WTC11 (cell line): ENCODE results near the gene TAGLN3. TPM values are rescaled to one million over a fixed set of nuclear protein-coding genes. Genes with fewer than 3 reads are reported as not detected.

Experiments used
- ATAC-seq: fragments of 200-7000 bp; cut with Tn5 transposase; 2 replicates; pipeline ENCODE4 v1.10.0; 2021; ENCODE audit warnings: mild to moderate bottlenecking, moderate library complexity
- CTCF ChIA-PET: fragments of 300-600 bp; sonication (Branson Sonifier 250); formaldehyde crosslinking; loops from one replicate; lab custom pipeline; 2021; ENCODE audit warnings: antibody characterized with exemption; lab: Charles Lee
- POLR2A ChIA-PET: fragments of 350-600 bp; sonication (Branson Sonifier 250); formaldehyde crosslinking; loops from one replicate; lab custom pipeline; 2021; ENCODE audit warnings: antibody characterized with exemption; lab: Charles Lee
- DNase-seq: peaks from one replicate; pipeline ENCODE4 v3.0.0; 2021; ENCODE audit warnings: low spot score
- H3K27ac Mint-ChIP-seq: 2 replicates; pipeline ENCODE4 v1.8.0; 2021; ENCODE audit warnings: mixed read lengths
- H3K27me3 Mint-ChIP-seq: 2 replicates; pipeline ENCODE4 v1.8.0; 2021; ENCODE audit warnings: low read depth, mild to moderate bottlenecking, moderate library complexity, mixed read lengths
- H3K36me3 Mint-ChIP-seq: 2 replicates; pipeline ENCODE4 v1.8.0; 2021; ENCODE audit warnings: mixed read lengths
- H3K4me1 Mint-ChIP-seq: 2 replicates; pipeline ENCODE4 v1.8.0; 2022; ENCODE audit warnings: mixed read lengths
- H3K4me3 Mint-ChIP-seq: 2 replicates; pipeline ENCODE4 v1.8.0; 2021; ENCODE audit warnings: mild to moderate bottlenecking, moderate library complexity, mixed read lengths
- H3K9me3 Mint-ChIP-seq: 2 replicates; pipeline ENCODE4 v1.8.0; 2021; ENCODE audit warnings: mixed read lengths
- FOXK1 ChIP-seq: sonication (generic); formaldehyde crosslinking; IDR thresholded peaks from 2 replicates; pipeline ENCODE4 v1.8.0; 2022; ENCODE audit warnings: mild to moderate bottlenecking, moderate library complexity, missing genetic modification reagents
- NFE2L1 ChIP-seq: sonication (generic); formaldehyde crosslinking; IDR thresholded peaks from 2 replicates; pipeline ENCODE4 v1.8.1; 2023; ENCODE audit warnings: missing genetic modification reagents
- NFYB ChIP-seq: sonication (generic); formaldehyde crosslinking; conservative IDR thresholded peaks from 2 replicates; pipeline ENCODE4 v1.8.0; 2022; ENCODE audit warnings: low read depth, missing genetic modification reagents
- RORB ChIP-seq: fragments of 250-450 bp; sonication (Bioruptor Pico); IDR thresholded peaks from 2 replicates; pipeline ENCODE4 v1.9.0; 2021; ENCODE audit warnings: mild to moderate bottlenecking
- SMAD4 ChIP-seq: sonication (generic); formaldehyde crosslinking; IDR thresholded peaks from 2 replicates; pipeline ENCODE4 v1.8.0; 2022; ENCODE audit warnings: mild to moderate bottlenecking, missing genetic modification reagents
- TP53 ChIP-seq: sonication (generic); formaldehyde crosslinking; IDR thresholded peaks from 2 replicates; pipeline ENCODE4 v1.8.1; 2023; ENCODE audit warnings: mild to moderate bottlenecking, missing genetic modification reagents
- ZNF263 ChIP-seq: sonication (generic); formaldehyde crosslinking; IDR thresholded peaks from 2 replicates; pipeline ENCODE4 v1.8.1; 2022; ENCODE audit warnings: low read depth, mild to moderate bottlenecking, moderate library complexity, missing genetic modification reagents
- ZNF317 ChIP-seq: sonication (generic); formaldehyde crosslinking; IDR thresholded peaks from 2 replicates; pipeline ENCODE4 v1.8.1; 2023; ENCODE audit warnings: low read depth, mild to moderate bottlenecking, moderate library complexity, missing genetic modification reagents, borderline replicate concordance
- ZNF396 ChIP-seq: fragments of 250-450 bp; sonication (Bioruptor Pico); IDR thresholded peaks from 2 replicates; pipeline ENCODE4 v1.8.0; 2021; ENCODE audit warnings: mild to moderate bottlenecking, moderate library complexity, borderline replicate concordance
- ZNF416 ChIP-seq: fragments of 250-450 bp; sonication (Bioruptor Pico); IDR thresholded peaks from 2 replicates; pipeline ENCODE4 v1.9.0; 2021; ENCODE audit warnings: mild to moderate bottlenecking, inconsistent platforms
- total RNA-seq: library from RNA; stranded (reverse); gene quantifications from 3 replicates; pipeline ENCODE4 v1.2.3, GENCODE V29; 2021
- TF ChIP-seq, protein P1 (sequence below): fragments of 250-450 bp; sonication (Bioruptor Pico); IDR thresholded peaks from 2 replicates; pipeline ENCODE4 v1.9.0; 2021; ENCODE audit warnings: mild to moderate bottlenecking, borderline replicate concordance
- TF ChIP-seq, protein P2 (sequence below): sonication (generic); formaldehyde crosslinking; IDR thresholded peaks from 2 replicates; pipeline ENCODE4 v1.8.0; 2022; ENCODE audit warnings: mild to moderate bottlenecking, missing genetic modification reagents
- TF ChIP-seq, protein P3 (sequence below): sonication (generic); formaldehyde crosslinking; IDR thresholded peaks from 2 replicates; pipeline ENCODE4 v1.8.1; 2022; ENCODE audit warnings: mild to moderate bottlenecking, moderate library complexity, missing genetic modification reagents
- TF ChIP-seq, protein P4 (sequence below): sonication (generic); formaldehyde crosslinking; conservative IDR thresholded peaks from 2 replicates; pipeline ENCODE4 v1.8.1; 2023; ENCODE audit warnings: mild to moderate bottlenecking, low read depth, missing genetic modification reagents, moderate library complexity
- TF ChIP-seq, protein P5 (sequence below): fragments of 250-450 bp; sonication (Bioruptor Pico); IDR thresholded peaks from 2 replicates; pipeline ENCODE4 v1.9.0; 2021; ENCODE audit warnings: moderate library complexity, mild to moderate bottlenecking, inconsistent platforms, borderline replicate concordance

Gene TAGLN3
- total RNA-seq, 1 experiment from 2014 or later: 2.8 TPM

DNA sequence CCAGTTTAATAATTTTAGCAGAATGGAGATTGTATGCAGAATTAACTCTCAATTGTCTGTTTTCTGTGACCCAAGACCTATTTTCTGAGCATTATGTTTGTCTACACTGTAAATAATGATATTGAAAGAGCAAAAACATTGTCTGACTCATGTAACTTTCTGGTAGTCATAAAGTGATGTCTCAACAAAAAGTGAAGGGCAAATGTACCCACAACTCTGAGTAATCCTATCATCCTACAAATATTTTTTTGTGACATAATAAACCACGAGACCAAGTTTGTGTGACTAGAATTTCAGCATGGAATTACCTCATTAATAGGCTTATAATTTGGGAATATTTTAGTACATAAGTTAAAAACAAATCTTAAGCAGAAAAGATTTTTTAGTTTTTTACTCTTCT, 35.3 kb upstream of the TAGLN3 start:
- Mint-ChIP-seq H3K4me1 (peaks cover 29% of the 10 kb centered on the region), H3K9me3 (no peaks in the 10 kb centered on the region), H3K36me3 (peaks cover 3% of the 10 kb centered on the region), H3K27ac (no peak overlapping the region), H3K4me3 (no peak overlapping the region), H3K27me3 (peaks cover 13% of the 10 kb centered on the region)
- TF ChIP-seq ZNF396 (CRISPR knock-in tag) (no peak), TP53 (CRISPR knock-in tag) (no peak), NFYB (CRISPR knock-in tag) (no peak), ZNF263 (CRISPR knock-in tag) (no peak), RORB (CRISPR knock-in tag) (no peak)
- TF ChIP-seq, protein P1, sequence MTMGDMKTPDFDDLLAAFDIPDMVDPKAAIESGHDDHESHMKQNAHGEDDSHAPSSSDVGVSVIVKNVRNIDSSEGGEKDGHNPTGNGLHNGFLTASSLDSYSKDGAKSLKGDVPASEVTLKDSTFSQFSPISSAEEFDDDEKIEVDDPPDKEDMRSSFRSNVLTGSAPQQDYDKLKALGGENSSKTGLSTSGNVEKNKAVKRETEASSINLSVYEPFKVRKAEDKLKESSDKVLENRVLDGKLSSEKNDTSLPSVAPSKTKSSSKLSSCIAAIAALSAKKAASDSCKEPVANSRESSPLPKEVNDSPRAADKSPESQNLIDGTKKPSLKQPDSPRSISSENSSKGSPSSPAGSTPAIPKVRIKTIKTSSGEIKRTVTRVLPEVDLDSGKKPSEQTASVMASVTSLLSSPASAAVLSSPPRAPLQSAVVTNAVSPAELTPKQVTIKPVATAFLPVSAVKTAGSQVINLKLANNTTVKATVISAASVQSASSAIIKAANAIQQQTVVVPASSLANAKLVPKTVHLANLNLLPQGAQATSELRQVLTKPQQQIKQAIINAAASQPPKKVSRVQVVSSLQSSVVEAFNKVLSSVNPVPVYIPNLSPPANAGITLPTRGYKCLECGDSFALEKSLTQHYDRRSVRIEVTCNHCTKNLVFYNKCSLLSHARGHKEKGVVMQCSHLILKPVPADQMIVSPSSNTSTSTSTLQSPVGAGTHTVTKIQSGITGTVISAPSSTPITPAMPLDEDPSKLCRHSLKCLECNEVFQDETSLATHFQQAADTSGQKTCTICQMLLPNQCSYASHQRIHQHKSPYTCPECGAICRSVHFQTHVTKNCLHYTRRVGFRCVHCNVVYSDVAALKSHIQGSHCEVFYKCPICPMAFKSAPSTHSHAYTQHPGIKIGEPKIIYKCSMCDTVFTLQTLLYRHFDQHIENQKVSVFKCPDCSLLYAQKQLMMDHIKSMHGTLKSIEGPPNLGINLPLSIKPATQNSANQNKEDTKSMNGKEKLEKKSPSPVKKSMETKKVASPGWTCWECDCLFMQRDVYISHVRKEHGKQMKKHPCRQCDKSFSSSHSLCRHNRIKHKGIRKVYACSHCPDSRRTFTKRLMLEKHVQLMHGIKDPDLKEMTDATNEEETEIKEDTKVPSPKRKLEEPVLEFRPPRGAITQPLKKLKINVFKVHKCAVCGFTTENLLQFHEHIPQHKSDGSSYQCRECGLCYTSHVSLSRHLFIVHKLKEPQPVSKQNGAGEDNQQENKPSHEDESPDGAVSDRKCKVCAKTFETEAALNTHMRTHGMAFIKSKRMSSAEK (CRISPR knock-in tag): no peak
- TF ChIP-seq, protein P2, sequence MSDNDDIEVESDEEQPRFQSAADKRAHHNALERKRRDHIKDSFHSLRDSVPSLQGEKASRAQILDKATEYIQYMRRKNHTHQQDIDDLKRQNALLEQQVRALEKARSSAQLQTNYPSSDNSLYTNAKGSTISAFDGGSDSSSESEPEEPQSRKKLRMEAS (CRISPR knock-in tag): no peak
- TF ChIP-seq, protein P3, sequence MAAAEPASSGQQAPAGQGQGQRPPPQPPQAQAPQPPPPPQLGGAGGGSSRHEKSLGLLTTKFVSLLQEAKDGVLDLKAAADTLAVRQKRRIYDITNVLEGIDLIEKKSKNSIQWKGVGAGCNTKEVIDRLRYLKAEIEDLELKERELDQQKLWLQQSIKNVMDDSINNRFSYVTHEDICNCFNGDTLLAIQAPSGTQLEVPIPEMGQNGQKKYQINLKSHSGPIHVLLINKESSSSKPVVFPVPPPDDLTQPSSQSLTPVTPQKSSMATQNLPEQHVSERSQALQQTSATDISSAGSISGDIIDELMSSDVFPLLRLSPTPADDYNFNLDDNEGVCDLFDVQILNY: no peak
- no peak for ATAC-seq
- CTCF ChIA-PET: interaction anchor here (1.5 kb wide), 1 partner anchor 68 kb away, joined by 6 read pairs; no protein-coding TSS in a partner anchor
- POLR2A ChIA-PET: interaction anchor here (0.7 kb wide), 1 partner anchor 8 kb away, joined by 3 read pairs; no protein-coding TSS in a partner anchor
- DNase-seq: no peak

DNA sequence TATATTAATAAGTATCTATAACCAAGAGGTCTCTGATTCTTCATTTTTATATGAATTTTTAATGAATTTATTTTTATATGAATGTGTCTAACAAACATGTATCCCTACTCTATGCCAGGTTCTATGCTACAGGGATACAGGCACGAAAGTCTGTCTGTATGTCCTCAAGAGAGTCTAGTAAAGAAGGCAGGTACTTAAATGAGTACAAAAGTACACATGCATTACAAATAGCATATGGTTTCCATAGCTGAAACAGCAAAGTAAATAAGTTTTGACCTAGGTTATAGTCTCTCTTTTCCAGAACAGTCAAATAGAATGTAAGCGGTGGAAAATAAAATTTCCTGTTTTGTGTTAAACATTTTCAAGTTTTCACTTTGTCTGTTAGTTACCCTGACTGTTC, 33.2 kb upstream of the TAGLN3 start:
- ChIA-PET POLR2A (no interaction called here), CTCF (interaction anchor here (1.0 kb wide), 2 partner anchors 16 to 70 kb away, joined by 4 to 5 read pairs; no protein-coding TSS in a partner anchor)
- H3K4me1 Mint-ChIP-seq: peaks cover 17% of the 10 kb centered on the region
- no peaks in the 10 kb centered on the region for H3K9me3 Mint-ChIP-seq
- no peak overlapping the region for H3K4me3 Mint-ChIP-seq
- no peak overlapping the region for H3K27ac Mint-ChIP-seq
- DNase-seq (no peak), ATAC-seq (no peak)
- TF ChIP-seq ZNF416 (CRISPR knock-in tag) (no peak), ZNF317 (CRISPR knock-in tag) (no peak), SMAD4 (CRISPR knock-in tag) (no peak), FOXK1 (no peak), NFE2L1 (CRISPR knock-in tag) (no peak)
- TF ChIP-seq, protein P3: no peak
- TF ChIP-seq, protein P4, sequence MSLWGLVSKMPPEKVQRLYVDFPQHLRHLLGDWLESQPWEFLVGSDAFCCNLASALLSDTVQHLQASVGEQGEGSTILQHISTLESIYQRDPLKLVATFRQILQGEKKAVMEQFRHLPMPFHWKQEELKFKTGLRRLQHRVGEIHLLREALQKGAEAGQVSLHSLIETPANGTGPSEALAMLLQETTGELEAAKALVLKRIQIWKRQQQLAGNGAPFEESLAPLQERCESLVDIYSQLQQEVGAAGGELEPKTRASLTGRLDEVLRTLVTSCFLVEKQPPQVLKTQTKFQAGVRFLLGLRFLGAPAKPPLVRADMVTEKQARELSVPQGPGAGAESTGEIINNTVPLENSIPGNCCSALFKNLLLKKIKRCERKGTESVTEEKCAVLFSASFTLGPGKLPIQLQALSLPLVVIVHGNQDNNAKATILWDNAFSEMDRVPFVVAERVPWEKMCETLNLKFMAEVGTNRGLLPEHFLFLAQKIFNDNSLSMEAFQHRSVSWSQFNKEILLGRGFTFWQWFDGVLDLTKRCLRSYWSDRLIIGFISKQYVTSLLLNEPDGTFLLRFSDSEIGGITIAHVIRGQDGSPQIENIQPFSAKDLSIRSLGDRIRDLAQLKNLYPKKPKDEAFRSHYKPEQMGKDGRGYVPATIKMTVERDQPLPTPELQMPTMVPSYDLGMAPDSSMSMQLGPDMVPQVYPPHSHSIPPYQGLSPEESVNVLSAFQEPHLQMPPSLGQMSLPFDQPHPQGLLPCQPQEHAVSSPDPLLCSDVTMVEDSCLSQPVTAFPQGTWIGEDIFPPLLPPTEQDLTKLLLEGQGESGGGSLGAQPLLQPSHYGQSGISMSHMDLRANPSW (CRISPR knock-in tag): no peak
- TF ChIP-seq, protein P5, sequence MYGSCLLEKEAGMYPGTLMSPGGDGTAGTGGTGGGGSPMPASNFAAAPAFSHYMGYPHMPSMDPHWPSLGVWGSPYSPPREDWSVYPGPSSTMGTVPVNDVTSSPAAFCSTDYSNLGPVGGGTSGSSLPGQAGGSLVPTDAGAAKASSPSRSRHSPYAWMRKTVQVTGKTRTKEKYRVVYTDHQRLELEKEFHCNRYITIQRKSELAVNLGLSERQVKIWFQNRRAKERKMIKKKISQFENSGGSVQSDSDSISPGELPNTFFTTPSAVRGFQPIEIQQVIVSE: no peak
- peaks cover 4% of the 10 kb centered on the region for H3K36me3 Mint-ChIP-seq
- no peaks in the 10 kb centered on the region for H3K27me3 Mint-ChIP-seq
